NCI-H1417 treated with DMSO at 0.1 percent for 48 hours (cell line): ENCODE measurements around the gene CACNA1H.

Experiments
- DNase-seq: peaks from one replicate; lab custom pipeline; 2025; lab: John Stamatoyannopoulos, UW

Gene CACNA1H

DNA sequence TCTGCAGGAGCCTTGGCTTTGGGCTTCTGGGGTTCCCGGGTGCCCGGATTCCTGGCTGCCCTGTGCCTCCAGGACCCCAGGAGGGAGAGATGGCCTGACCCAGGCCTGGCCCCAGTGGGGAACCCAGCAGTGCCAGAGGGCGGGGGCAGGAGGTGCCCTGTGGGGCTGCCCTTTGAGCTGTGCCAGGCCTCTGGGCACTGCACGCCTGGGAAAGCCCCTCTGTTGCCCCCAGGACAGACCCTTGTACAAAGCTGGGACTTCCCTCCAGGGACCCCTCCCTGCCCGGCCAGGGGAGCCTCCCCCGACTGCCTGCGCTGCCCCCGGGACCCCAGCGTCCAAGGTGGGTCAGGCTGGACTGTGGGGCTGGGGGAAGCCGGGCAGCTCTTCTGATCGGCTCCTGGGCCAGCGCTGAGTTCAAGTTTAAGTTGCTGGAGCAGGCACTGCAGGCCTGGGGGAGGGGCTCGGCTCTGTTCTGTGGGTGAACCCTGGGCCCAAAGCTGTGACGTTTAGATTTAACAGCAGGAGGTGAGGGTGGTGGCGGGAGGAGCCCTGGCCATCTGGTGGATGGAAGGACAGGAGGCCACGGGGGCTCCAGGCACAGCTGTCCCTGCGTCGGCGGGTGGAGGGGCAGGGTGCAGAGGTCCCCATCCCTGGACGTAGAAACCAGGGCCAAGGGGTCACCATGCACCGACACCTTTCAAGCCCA is 29.2 kb upstream of the CACNA1H start:
- no peak for DNase-seq

- no peak for DNase-seq
These were observed 28.6 kb upstream of the CACNA1H start for GRCh38 chr16:1124291-1124690.

DNA sequence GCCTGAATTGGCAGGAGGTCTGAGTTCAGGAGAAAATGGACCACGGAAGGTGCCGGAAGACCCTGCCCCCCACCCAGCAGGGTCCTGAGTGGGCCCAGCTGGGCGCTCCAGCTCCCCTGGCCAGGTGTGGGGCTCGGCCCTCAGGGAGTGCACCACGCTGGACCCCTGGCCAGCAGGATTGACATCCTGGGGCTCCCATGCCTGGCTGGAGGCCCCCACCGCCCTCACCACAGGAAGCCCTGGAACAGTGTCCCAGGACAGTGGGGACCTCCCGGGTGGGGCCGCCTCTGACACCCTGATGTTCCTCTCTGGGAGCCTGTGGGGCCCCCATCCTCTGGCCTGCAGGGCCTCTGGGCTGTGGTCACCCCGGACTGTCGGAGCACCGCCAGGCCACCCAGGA is 28.1 kb upstream of the CACNA1H start:
- DNase-seq = no peak

- DNase-seq = peak; percentile 73
These were observed 27.4 kb upstream of the CACNA1H start for GRCh38 chr16:1125471-1125870.

- DNase-seq = no peak
These were observed 26.9 kb upstream of the CACNA1H start for GRCh38 chr16:1126044-1126443.

- no peak for DNase-seq
These were observed 26.3 kb upstream of the CACNA1H start for GRCh38 chr16:1126586-1126985.

DNA sequence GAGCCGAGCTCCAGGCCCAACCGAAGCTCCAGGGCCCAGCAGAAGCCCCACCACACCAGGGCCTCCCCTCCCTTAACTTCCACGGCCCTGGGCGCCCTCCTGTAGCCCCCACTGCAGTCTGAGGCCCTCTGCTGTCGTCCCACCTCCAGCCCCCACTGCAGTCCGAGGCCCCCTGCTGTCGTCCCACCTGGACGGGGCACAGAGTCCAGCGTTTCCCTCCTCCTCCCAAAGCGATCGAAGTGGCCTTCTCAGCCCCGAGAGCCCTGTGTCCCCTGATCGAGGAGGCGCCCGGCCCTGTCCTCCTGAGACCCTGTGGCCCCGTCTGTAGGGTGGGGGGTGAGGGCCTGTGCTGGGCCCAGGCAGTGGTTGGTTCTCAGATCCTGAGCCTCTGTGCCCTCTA is 25.8 kb upstream of the CACNA1H start:
- DNase-seq = no peak

GRCh38 chr16:1127971-1128715 is 24.8 kb upstream of the CACNA1H start:
- no peak for DNase-seq

DNA sequence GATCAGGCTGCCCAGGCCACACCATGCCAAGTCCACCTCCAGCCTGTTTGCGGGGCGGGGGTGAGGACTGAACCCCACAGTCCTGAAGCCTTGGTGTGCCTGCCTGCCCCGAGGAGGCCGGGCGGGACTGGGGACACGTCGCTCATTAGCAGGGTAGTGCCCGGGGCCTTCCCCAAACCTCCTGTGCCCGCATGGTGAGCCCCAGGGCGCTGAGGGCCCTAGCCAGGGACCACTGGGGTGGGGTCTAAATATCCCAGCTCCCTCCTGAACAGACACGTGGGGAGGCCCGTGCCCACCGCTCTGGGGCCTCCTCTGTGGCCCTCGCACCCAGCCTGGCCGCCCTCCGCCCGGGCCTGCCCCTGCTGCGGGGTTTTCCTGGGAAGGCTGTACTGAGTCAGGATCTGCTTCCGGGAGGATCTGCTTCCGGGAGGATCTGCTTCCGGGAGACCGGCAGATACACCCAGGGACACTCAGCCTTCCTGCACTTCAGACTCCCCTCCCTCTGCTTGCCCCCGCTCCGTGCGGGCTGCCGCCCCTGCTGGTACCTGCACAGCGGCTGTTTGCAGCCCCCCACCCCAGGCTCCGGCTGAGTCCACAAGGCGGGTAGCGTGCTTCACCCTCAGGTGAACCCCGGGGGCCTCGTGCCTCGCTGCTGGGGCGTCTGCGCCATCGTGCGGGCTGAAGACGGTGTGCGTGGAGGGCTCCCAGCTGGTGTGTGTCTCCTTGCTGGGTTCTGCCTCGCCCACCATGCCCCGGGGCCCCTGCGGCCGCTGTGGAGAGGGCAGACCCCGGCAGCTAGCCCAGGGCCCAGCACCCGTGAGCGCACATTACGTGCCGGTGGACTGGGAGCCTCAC is 23.6 kb upstream of the CACNA1H start:
- no peak for DNase-seq

GRCh38 chr16:1130382-1130781 is 22.5 kb upstream of the CACNA1H start:
- no peak for DNase-seq

- no peak for DNase-seq
These were observed 21.4 kb upstream of the CACNA1H start for GRCh38 chr16:1131378-1131994.

DNA sequence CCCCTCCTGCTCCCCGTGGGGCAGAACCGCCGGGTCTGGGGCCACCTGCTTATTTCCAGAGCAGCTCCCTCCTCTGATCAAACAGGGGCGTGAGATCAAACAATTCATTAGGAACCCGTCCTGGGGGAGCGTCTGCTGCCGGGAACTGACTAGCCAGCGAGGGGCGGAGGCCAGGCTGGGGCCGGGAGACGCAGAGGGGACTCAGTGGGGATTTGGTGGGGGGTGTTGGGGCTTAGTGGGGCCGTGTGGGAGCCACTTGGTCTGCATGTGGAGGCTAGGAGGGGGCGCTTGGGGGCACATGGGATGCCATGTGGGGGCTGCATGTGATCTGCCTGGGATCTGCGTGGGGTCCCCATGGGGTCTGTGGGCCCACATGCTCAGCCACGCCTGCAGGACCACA is 20.5 kb upstream of the CACNA1H start:
- no peak for DNase-seq

- DNase-seq = no peak
These were observed 19.6 kb upstream of the CACNA1H start for GRCh38 chr16:1133271-1133670.

GRCh38 chr16:1133810-1134520 is 18.9 kb upstream of the CACNA1H start:
- DNase-seq = no peak

GRCh38 chr16:1134776-1135458 is 18.0 kb upstream of the CACNA1H start:
- DNase-seq = no peak

- no peak for DNase-seq
These were observed 17.5 kb upstream of the CACNA1H start for GRCh38 chr16:1135459-1135825.

- no peak for DNase-seq
These were observed 15.3 kb upstream of the CACNA1H start for GRCh38 chr16:1137604-1138003.

DNA sequence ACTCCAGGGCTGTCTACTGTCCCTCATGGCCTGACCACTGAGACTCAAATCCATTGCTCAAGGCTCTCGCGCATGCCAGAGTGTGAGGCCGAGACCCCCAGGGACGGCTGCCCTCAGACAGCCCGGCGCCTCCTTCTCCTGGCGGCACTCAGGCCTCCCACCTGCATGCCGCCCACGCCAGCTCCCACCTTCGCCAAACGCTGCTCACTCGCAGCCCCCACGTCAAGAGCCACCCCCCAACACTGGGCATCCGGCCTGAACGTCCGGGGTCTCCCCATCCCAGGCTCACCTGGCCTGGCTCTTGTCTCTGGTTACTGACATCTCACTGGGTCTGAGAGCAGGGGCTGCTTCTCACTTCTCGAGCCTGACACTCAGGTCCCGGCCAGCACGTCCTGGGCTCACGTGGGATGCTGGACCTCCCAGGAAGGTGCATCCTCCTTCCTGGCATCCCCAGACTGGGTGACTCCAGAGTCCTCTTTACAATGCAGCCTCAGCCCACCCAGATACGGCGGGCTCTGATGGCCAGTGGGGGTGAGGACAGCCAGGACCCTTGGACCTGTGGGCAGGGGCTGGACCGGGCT is 12.2 kb upstream of the CACNA1H start:
- DNase-seq = no peak

DNA sequence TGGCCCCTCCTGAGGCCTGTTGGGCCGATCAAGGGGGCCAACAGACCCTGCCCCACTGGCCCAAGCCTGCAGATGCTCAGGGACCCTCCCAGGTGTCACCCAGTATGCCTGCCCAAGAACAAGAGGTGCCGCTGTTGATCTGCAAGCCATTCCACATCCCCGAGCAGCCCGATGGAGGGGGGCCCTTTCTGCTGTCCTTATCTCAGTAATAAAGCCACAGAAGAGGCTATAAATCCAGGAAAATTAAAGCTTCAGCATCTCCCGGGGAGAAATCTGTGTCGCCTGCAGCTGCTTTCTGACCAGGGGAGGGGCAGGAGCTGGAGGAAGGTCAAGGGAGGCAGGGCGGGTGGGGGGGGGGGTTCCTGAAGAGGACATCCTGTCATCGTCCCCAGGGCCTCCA is 11.7 kb upstream of the CACNA1H start:
- no peak for DNase-seq

DNA sequence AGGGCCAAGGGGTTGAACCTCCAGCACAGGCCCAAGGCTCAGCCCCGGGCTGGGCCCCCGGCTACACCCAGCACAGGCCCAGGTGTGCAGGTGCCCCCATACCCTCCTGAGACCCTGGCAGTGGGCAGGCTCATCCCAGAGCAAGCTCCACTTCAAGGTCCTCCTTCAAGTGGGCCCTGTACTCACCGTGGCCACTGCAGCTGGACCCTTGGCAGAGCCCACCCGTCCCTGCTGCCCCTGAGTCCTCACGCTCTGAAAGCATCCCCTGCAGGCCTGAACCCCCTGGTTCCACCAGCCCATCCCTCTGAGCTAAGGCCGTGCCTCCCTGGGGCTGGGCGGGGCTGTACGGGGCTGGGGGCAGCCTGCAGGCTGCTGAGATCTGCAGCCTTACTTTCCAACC is 11.2 kb upstream of the CACNA1H start:
- no peak for DNase-seq

DNA sequence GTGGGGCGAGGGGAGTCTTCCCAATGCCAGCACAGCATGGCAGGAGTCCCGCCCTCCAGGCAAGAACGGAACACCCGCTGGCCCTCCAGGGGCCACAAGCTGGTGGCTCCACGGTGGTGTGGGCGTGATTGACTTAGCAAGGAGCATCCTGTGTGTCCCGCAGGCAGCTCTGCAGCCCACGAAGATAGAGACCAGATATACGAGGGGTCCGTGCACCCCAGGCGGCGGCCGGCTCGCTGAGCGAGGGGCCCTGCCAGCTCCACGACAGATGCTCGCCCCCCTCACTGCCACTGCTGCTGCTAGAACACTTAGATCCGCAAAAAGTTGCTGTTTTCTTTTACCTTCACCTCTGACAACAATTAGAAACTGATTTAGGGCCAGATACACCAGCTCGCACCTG is 10.0 kb upstream of the CACNA1H start:
- DNase-seq = no peak
